Measurements from ENCODE around the gene FRRS1.
"Not testable (repeated sequence)": the region's sequence is repeated elsewhere in the genome, so short reads cannot be mapped to it uniquely, and the experiment has no call there.

The FRRS1 gene, protein sequence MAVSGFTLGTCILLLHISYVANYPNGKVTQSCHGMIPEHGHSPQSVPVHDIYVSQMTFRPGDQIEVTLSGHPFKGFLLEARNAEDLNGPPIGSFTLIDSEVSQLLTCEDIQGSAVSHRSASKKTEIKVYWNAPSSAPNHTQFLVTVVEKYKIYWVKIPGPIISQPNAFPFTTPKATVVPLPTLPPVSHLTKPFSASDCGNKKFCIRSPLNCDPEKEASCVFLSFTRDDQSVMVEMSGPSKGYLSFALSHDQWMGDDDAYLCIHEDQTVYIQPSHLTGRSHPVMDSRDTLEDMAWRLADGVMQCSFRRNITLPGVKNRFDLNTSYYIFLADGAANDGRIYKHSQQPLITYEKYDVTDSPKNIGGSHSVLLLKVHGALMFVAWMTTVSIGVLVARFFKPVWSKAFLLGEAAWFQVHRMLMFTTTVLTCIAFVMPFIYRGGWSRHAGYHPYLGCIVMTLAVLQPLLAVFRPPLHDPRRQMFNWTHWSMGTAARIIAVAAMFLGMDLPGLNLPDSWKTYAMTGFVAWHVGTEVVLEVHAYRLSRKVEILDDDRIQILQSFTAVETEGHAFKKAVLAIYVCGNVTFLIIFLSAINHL

DNA sequence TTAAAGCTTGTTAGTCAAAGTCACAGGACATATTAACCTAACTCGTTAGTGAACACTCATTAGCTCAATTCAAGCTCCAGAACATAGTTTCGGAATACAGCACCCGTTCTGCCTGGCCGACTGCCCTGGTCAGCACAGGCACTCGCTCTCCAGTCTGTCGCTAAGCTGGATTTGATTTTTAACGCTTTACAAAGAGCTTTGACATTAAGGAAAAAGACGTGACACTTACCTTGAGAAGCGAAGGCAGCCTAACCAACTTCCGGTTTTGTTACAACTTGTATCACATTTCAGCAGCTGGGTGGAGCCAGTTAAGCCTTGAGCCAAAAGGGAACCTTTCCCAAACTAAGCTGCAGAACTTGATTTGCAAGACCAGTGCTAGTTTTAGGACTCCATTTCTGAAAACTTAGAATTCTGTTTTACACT lies at the start of gene FRRS1:
Gene FRRS1 (minus strand): TSS at position 258 of the 423 bp plus-strand sequence. CDS start 17,867 bp downstream, outside the sequence.
- DNase-seq: peak; percentile 20

DNA sequence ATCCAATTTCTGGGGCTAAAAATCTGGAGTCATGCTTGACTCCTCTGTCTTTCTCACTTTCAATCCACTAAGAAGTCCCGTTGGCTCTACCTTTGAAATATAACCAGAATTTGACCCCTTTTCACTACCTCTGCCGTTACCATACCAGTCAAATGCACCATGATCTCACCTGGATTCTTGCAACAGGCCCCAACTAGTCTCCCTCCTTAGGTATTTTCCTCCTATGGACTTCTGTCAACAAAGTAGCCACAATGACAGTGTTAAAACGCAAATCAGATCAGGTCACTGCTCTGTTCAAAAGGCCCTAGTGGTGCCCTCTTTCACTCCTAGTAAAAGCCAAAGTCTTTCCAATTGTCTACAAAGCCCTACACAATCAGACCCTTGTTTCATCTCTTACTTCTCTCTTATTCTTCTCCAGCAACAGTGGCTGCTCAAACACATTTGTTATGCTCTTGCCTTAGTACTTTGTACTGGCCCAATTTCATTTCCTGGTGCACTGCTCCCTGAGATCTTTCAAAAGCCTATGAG lies 48.0 kb upstream of the FRRS1 start:
- DNase-seq: no peak

DNA sequence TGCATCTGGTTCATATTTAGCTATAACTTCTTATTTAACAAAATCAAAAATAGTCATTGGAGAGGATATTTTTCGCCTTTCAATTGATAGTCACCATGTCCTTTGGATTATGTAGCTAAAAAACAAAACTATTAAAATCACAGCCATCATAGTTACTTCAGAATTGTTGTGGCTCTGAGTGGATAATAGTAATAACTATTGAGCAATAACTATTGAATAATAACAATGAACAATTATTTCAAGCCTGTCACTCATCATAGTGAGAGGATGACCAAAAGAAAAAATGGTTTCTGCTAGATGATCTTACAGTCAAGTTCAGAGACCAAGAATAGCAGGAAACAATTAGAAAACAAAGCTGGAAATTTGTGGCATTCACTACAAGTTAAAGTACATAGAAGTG lies 45.3 kb upstream of the FRRS1 start:
- DNase-seq: no peak

DNA sequence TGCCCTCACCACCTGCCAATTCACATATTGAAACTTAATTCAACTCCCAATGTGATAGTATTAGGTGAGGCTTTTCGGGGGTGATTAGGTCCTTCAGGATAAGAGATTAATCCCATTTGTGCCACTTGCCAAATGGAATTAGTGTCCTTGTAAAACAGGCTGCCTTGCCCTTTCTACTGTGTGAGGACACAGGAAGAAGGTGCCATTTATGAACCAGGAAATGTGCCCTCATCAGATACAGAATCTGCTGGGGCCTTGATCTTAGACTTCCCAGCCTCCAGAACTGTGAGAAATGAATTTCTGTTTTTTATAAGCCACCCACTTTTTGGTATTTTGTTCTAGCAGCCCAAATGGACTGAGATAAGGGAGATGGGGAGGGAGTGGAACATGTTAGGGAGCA lies 44.6 kb upstream of the FRRS1 start:
- DNase-seq: no peak

DNA sequence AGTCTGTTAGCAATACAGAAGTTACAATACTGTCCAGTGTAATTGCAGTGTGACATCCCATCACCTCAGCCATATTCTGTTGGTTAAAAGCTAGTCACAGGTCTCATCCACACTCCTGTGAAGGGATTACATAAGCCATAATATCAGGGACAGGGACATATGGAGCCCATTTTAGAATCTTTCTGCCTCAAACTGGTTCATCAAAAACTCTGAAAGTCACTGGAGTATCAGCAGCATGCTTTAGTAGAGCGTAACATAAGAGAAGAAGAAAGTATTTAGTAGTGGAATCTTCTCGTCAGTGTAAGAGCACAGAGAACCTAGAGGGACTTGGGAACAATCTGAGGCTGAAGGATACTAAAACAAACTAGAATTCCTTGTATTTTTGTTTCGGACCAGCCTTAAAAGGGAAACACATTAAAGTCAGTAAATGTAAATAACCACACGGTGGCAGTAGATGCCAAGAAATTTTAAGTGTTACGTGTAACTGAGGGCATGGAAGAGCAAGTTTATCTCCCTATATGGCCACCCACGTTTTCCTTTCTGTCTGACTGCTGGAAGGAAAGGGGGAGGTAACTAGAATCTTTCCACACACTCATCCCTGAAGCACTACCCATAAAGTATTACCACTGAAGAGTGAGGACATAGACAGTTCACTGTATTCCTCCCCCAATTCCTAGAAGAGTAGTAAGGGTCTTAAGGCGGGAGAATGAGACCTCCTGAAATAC lies 42.1 kb upstream of the FRRS1 start:
- no peak for DNase-seq

DNA sequence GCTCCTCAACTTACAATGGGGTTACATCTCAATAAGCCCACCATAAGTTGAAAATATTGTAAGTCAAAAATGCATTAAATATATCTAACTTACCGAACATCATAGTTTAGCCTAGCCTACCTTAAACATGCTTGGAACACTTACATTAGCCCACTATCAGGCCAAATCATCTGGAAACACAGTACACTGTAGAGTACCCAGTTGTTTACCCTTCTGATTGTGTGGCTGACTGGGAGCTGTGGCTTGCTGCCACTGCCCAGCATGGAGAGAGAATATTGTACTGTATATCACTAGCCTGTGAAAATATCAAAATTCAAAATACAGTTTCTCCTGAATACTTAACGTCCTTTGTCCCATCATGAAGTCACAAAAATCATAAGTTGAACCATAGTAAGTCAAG lies 40.4 kb upstream of the FRRS1 start:
- DNase-seq: no peak

DNA sequence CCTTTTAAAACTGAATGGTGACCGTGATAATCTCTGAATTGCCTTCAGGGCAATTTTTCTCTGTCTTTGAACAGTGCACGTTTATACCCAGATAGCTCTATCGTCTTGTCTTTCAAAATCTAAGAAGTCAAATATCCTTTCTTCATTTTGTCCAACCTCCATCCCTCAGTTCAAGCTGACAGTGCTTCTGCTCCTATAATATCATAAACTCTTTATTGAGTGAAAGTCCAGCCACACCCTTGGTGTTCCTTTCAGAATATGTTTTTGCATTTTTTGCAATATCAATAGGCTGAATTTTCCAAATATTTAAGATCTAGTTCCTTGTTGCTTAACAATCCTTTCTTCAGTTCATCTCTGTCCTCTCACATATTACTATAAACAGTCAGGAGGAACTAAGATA lies 35.1 kb upstream of the FRRS1 start:
- no peak for DNase-seq

DNA sequence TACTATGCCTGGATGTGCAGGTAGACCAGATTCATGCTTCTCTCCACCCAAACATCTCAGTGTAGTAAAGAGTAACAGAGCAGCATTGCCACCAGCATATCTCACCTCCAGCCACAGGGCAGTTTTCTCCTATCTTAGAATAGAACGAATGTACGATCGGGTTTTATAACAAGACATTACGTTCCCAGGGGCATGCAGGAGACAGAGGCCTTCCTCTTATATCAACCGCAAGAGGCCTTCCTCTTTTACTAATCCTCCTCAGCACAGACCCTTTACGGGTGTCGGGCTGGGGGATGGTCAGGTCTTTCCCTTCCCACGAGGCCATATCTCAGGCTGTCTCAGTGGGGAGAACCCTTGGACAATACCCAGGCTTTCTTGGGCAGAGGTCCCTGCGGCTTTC lies 27.4 kb upstream of the FRRS1 start:
- not testable (repeated sequence) for DNase-seq

DNA sequence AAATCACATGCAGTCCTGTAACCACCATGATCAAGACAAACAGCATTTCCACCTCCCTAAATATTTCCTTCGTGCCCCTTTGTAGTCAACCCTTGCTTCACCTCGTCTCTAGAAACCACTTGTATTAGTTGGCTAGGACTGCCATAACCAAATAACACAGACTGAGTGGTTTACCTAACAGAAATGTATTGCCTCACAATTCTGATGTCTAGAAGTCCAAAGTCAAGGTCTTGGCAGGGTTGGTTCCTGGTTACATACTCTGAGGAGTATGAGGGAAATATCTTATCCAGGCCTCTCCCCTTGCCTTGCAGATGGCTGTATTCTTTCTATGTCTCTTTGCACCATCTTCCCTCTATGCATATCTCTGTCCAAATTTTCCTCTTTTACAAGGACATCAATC lies 23.3 kb upstream of the FRRS1 start:
- DNase-seq: no peak

DNA sequence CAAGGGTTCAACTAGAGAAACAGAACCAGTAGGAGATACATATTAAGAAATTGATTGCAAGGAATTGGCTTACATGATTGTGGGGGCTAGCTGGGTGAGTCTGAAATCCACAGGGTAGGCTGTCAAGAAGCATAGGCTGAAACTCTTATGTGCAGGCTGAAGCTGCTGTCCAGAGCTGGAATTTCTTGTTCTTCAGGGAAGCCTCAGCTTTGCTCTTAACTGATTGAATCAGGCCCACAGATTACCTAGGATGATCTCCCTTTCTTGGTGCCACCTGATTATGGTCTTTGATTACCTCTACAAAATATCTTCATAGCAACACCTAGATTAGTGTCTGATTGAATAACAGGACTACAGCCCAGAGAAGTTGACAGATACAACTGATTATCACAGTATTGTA lies 22.5 kb upstream of the FRRS1 start:
- no peak for DNase-seq

DNA sequence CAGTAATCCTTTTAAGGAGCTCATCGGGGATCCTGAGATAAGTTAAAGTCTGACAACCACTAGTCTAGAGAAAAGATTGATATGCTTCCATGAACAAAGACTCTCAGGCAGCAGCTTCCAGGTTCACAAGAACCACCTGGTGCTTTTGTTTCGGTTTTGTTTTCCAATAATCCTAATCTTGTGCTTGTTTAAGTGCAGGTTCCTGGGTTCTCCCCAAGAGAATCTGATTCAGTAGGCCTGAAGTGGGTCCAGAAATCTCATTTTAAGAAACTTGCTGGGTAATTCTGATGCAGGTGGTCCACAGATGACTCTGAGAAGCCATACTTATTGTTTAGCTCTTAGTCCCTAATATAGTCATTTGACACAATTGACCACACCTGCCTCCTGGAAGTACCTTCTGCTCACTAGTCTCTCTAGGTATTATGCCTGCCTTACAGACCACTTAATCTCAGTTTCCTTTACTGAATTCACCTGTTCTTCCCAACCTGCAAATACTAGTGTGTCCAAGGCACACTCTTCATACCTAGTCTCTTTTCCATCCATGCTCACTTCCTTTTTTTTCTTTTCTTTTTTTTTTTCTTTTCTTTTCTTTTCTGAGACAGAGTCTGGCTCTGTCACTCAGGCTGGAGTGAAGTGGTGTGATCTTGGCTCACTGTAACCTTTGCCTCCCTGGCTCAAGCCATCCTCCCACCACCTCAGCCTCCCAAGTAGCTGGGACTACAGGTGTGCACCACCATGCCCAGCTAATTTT lies 20.5 kb upstream of the FRRS1 start:
- DNase-seq: no peak

DNA sequence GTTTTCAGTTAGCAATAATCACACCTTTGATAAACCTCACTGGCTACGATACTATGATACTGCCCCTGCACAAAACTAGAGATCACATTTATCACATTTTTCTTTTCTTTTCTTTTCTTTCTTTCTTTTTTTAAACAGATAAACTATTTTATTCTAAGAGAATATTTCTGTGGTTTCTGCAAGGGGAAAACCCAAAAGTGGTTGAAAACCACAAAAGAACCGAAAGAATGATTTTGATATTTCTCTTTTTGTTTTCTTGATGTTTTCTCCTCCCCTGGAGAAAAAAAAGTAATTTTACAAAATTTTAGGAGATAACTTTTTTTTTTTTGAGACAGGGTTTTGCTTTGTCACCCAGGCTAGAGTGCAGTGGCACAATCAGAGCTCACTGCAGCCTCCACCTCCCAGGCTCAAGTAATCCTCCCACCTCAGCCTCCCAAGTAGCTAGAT lies 18.4 kb upstream of the FRRS1 start:
- DNase-seq: no peak

DNA sequence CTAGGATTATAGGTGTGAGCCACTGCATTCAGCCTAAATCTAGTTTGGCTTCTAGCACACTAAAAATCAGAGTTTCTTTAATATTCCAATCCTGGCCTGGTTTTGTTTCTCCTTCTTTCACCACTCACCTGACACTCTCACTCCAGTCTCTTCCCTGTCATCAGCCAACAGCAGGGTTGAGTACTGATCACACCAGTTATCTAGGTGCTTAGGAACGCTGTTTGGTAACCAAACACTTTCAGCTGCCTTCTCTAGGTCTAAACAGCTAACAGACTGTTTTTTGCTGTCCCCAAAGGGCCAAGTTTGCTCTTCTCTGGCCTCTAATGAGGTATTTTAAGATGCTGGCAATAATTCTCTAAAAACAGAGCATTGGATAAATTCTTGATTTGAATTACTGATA lies 17.7 kb upstream of the FRRS1 start:
- no peak for DNase-seq

DNA sequence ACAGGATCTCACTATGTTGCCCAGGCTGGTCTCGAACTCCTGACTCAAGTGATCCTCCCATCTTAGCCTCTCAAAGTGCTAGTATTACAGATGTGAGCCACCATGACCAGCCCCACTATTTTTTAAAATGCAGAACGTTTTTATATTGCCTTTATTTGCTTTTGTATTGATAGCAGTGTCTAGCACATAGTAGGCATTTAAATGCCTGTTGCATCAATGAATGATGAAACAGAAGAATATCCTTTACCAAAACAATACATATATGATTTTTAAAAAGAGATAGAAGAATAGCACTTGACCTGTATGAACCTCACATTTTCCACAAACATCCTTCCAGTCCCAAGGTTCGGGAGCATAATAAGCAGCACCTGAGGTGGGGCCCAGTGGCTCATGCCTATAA lies 16.5 kb upstream of the FRRS1 start:
- no peak for DNase-seq

DNA sequence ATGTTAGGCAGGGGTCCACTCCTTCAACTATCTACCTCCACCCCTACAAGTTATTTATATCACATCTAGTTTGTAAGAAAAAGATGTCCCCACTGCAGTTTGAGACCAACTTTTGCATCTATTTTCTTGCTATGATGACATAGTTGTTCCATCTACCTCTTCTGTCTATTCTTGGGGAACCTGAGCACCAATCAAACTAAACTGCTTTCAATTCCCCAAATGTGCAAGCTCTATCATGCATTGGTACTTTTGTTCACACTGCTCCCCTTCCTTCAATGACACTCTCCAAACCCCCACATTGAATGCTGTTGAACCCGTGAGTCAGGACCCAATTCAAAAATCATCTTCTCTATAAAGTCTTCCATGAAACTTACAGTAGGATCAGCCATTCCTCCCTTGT lies 16.0 kb upstream of the FRRS1 start:
- no peak for DNase-seq

DNA sequence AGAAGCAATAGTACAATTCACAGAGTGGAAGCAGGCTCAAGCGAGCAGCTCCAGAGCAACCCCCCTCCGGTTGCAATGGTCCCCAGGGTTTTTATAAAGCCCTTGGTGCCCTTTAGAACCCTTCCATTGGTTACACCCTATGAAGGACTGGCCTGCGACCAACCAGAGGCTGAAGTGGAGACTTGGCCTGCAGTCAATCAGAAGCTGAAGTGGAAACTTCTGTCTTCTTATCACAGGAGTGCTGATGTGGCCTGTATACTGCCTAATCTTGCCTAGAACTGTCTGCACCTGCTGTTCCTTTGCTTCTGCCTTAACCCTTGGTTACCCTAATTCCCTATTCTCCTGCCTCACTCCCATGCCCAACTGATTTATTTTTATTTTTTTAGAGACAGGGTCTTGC lies 15.4 kb upstream of the FRRS1 start:
- DNase-seq: no peak

DNA sequence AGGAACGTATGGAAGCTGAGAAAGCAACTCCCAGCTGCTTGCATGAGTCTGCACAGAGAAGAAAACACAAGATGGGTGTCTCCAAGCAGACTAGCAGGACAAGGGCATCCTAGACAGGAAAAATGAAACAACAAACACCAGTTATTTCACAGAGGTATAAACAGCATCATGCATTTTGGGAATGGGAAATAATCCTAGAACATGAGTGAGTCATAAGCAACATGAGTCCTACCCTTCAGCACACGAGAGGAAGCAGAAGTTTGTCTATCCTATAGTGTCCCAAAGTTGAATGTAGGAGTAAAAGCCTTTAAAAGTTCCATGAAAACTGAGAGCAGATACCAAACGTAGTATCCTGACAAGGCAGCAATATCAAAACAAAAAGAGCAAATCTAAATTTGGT lies 11.3 kb upstream of the FRRS1 start:
- no peak for DNase-seq

DNA sequence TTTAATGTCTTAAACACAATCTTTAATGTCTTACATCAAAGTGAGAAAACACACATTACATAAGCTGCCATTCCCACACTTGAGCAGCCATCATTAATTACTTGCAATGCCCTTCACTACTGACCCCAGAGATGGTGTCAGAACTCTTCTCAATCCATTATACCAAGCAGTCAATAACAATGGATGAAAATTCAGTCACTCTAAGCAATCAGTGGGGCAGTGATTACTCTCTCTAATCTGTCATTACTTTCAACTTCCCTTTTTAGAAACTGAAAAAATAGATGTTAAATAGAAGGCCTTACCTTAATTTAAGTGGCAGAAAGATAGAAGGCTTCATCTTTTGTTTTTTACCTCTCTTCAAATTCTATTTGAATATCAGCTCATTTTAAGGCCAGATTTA lies 9.7 kb upstream of the FRRS1 start:
- no peak for DNase-seq

DNA sequence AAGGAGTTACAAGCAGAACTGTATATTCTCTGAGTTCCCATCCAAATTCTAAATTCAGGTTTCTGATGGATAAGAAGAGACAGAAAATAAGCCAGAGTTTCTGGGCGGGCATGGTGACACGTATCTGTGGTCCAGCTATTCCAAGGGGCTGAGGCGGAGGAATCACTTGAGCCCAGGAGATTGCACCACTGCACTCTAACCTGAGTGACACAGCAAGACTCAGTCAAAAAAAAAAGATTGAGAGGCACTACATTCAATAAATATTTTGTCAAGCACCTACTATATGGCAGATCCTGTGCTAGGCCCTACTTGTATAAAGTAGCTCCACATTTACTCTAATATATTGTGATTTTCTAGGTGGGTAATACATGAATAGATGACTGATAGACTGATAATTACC lies 6.4 kb upstream of the FRRS1 start:
- no peak for DNase-seq

DNA sequence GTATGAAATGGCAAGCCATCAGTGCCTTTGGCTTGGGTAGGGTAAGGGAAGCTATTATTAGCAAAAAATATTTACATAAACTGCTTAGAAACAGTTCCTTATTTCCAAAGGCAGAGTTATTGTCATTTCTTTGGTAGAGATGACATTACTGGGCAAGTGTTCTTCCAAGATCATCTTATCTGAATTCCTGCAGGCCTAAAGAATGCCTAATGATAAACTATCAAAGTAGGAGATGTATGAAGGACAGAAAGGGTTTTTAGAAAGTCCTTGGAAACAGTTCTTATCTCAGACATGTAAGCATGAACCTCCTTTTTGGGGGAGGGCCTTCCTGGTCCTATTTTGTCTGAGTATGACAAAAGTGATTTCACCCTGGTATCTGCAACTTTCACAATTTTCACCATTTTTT lies 5.1 kb upstream of the FRRS1 start:
- DNase-seq: no peak

DNA sequence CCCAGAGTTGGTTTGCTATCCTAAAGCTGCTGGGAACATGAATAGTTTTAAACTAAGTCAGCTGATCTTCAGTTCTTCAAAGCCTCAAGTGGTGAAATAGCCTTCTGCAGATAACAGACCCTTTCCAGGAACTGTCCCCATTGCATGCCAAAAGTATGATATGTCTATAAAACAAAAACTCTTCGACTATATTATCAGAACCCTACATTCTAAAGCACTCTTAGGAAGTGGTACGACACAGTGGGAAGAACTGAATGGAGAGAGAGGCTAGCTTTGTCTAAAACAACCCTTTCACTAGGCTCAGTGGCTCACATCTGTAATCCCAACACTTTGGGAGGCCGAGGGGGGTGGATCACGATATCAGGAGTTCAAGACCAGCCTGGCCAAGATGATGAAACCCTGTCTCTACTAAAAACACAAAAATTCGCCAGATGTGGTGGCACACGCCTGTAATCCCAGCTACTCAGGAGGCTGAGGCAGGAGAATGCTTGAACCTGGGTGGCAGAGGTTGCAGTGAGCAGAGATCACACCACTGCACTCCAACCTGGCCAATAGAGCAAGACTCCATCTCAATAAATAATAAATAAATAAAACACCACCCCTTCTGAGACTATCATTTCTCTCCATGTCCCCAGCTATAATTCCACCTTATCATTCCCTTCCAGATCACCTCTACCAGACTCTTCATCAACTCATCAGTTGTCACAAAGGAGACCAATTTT lies 2.2 kb upstream of the FRRS1 start:
- no peak for DNase-seq

DNA sequence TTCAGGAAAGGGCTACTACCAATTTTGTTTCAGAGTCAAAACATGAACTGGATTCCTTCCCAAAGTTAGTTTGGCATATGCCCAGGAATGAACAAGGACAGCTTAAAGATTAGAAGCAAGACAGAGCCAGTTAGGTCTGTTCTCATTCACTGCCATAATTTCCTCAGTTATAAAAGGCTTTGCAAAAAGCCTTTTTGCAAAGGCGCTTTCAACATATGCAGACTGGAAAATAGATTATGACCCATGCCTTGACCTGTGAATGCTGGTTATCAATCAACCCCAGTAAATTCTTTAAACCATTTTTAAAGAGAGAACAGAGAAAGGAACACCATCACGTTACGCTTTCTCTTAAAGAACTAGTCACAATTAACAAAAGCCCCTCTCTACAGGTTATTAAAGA lies 1.7 kb upstream of the FRRS1 start:
- no peak for DNase-seq
